Measurements from ENCODE around the gene RP2.

The RP2 gene

DNA sequence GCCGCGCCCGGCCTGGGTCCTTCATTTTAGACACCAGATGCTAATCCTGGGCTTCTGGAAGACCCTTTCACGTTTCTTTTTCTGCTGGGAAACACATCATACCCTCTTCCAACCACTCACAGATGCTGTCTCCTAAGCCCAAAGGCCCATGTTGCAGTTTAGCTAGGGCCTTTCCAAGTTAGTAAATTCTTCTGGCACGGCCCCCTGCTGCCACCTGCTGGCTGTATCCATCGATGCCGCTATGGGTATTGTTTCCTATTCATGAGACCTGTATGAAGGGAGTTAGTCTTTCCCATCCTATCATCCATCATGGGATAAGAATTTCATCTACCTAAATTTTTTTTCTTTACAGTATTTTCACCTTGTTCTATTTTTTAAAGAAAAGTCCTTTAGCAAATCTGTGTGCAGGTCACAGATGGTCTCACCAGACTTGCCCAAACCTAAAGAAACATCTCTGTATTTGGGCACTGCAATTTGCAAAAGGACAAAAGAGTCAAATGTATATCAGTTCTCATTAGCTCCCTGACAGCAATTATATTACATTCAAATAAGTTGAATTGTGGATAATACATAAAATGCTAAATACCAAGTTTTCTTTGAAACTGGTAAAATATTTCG lies 40.2 kb upstream of the RP2 start:
- TF ChIP-seq CTCF (conservative IDR thresholded peaks at IDR 0.05; ENCODE audit: low read depth) = peak; percentile 75
- CTCF ChIA-PET = interaction anchor here (0.6 to 1.0 kb wide), 5 partner anchors 15 to 251 kb away, joined by 3 to 6 read pairs (median 3); partner anchors contain the start of genes SLC9A7 and ZNF674
- H3K27ac ChIP-seq = no peak overlapping the region
- POLR2A ChIA-PET (ENCODE audit: low non-redundant PET) = no interaction called here
- DNase-seq (ENCODE audit: low spot score) = peak; percentile 41

- no peak overlapping the region for H3K27ac ChIP-seq
- POLR2A ChIA-PET (ENCODE audit: low non-redundant PET) = no interaction called here
- CTCF ChIA-PET = no interaction called here
- DNase-seq (ENCODE audit: low spot score) = no peak
- TF ChIP-seq CTCF (conservative IDR thresholded peaks at IDR 0.05; ENCODE audit: low read depth) = no peak
These were observed 33.7 kb upstream of the RP2 start for GRCh38 chrX:46803140-46803539.

GRCh38 chrX:46805270-46805669 lies 31.6 kb upstream of the RP2 start:
- ChIA-PET POLR2A (ENCODE audit: low non-redundant PET) (no interaction called here), CTCF (no interaction called here)
- TF ChIP-seq CTCF (conservative IDR thresholded peaks at IDR 0.05; ENCODE audit: low read depth) = no peak
- no peak for DNase-seq (ENCODE audit: low spot score)
- no peak overlapping the region for H3K27ac ChIP-seq

GRCh38 chrX:46811121-46811520 lies 25.7 kb upstream of the RP2 start:
- ChIA-PET CTCF (no interaction called here), POLR2A (ENCODE audit: low non-redundant PET) (no interaction called here)
- DNase-seq (ENCODE audit: low spot score) = no peak
- H3K27ac ChIP-seq = no peak overlapping the region
- no peak for TF ChIP-seq CTCF (conservative IDR thresholded peaks at IDR 0.05; ENCODE audit: low read depth)

DNA sequence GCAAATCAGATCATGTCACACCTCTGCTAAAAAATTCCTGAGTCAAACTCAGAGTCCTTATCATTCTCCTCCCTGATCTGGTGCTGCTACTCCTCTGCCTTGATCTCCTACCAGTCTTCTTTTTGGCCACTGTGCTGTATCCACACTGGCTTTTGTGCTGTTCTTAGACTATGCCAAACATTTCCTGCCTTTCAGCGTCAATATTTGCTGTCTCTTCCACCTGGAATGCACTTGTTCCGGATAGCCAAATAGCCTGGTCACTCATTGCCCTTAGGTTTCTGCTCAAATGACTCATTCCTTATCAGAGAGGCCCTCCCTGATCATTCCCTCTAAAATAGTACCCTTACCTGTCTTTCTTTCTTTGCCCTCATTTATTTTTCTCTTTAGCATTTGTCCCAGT lies 24.4 kb upstream of the RP2 start:
- ChIA-PET CTCF (no interaction called here), POLR2A (ENCODE audit: low non-redundant PET) (no interaction called here)
- TF ChIP-seq CTCF (conservative IDR thresholded peaks at IDR 0.05; ENCODE audit: low read depth) = no peak
- H3K27ac ChIP-seq = no peak overlapping the region
- DNase-seq (ENCODE audit: low spot score) = no peak

DNA sequence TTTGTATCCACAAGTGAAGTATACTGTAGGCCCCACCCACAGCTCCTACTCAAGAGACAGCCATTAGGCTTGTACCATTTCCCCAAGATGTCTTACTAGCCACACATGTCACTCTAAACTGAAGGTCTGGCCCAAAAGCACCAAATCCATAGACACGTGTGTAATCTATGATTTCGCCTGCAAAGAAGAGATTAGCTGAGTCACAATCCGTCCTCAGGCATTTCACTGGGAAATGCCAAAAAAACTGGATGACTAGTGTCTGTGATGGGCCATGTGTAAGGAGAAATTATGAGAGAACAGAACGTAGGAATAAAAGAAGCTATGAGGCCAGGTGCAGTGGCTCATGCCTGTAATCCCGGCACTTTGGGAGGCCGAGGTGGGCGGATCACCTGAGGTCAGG lies 21.9 kb upstream of the RP2 start:
- DNase-seq (ENCODE audit: low spot score) = no peak
- H3K27ac ChIP-seq = no peak overlapping the region
- TF ChIP-seq CTCF (conservative IDR thresholded peaks at IDR 0.05; ENCODE audit: low read depth) = no peak
- POLR2A ChIA-PET (ENCODE audit: low non-redundant PET) = no interaction called here
- CTCF ChIA-PET = no interaction called here

DNA sequence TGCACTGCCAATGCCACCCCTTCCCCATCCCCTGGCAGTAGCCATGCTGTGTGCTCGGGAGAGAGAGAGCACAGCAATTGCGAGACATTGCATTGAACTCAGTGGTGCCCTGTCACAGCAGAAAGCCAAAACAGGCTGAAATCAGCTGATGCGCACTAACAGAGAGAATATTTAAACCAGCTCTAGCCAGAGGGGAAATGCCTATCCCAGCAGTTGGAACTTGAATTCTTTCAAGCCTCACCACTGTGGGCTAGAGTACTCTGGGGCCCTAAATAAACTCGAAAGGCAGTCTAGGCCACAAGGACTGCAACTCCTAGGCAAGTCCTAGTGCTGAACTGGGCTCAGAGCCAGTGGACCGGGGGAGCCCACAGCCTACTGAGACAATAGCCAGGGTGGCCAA lies 17.7 kb upstream of the RP2 start:
- no peak overlapping the region for H3K27ac ChIP-seq
- TF ChIP-seq CTCF (conservative IDR thresholded peaks at IDR 0.05; ENCODE audit: low read depth) = no peak
- POLR2A ChIA-PET (ENCODE audit: low non-redundant PET) = no interaction called here
- no peak for DNase-seq (ENCODE audit: low spot score)
- CTCF ChIA-PET = no interaction called here
